Upper lobe of right lung (tissue), 1 donor: ENCODE data around the gene GJA5. TPM values are rescaled to one million over a fixed set of nuclear protein-coding genes. Genes with fewer than 3 reads are reported as not detected.

Experiments
- ATAC-seq: fragments of 200-7000 bp; cut with Tn5 transposase; one replicate; pipeline ENCODE4 v1.9.1; 2020; ENCODE audit warnings: mild to moderate bottlenecking, moderate library complexity
- DNase-seq: peaks from one replicate; pipeline ENCODE4 v3.0.0-alpha.2; 2020
- H3K27ac ChIP-seq: fragments of 200-600 bp; one replicate; pipeline ENCODE4 v1.8.0; 2022
- H3K27me3 ChIP-seq: fragments of 200-600 bp; one replicate; pipeline ENCODE4 v1.8.0; 2022; ENCODE audit warnings: mild to moderate bottlenecking
- H3K36me3 ChIP-seq: fragments of 200-600 bp; one replicate; pipeline ENCODE4 v1.8.0; 2022
- H3K4me1 ChIP-seq: fragments of 200-600 bp; one replicate; pipeline ENCODE4 v1.8.0; 2022
- H3K4me3 ChIP-seq: fragments of 200-600 bp; one replicate; pipeline ENCODE4 v1.8.0; 2022; ENCODE audit warnings: mild to moderate bottlenecking
- H3K9me3 ChIP-seq: fragments of 200-600 bp; one replicate; pipeline ENCODE4 v1.8.0; 2022
- CTCF ChIP-seq: fragments of 200-600 bp; IDR thresholded peaks from one replicate; pipeline ENCODE4 v1.8.0; 2022; ENCODE audit warnings: antibody characterized with exemption
- intact Hi-C: fragments of 100-400 bp; cut with DNase I; formaldehyde crosslinking; loops from one replicate; pipeline ENCODE4 v1.11.0; 2022
- total RNA-seq: library from RNA; stranded (reverse); fragmentation: NEBNext Ultra II Directional; extraction: Animal tissue kit (Norgen Biotek cat#: 25700); gene quantifications from one replicate; pipeline ENCODE4 v1.2.1, GENCODE V29; 2021
- donor health status: DM: no; HTN: yes; CAD: no; lungs with severe emphysema.

Gene GJA5
- total RNA-seq, 1 donor from 2014 or later = 62.2 TPM

- Histone ChIP-seq H3K36me3 (no peaks in the 10 kb centered on the region), H3K27me3 (peaks cover 8% of the 10 kb centered on the region), H3K4me3 (no peak overlapping the region), H3K27ac (no peak overlapping the region), H3K9me3 (no peaks in the 10 kb centered on the region), H3K4me1 (no peaks in the 10 kb centered on the region)
- no peak for ATAC-seq
- intact Hi-C loops = no loop called here
- no peak for DNase-seq
- no peak for TF ChIP-seq CTCF
These were observed 47.8 kb downstream of the GJA5 start for GRCh38 chr1:147712605-147713004.

Other genes with a start within 250 kb of the GJA5 start
- gene BCL9, start 219.1 kb downstream of the GJA5 start, total RNA-seq = 13.7 TPM
- gene ACP6, start 90.1 kb downstream of the GJA5 start, total RNA-seq = 15.8 TPM
- gene GJA8, start 142.2 kb upstream of the GJA5 start, total RNA-seq = not detected
- 10.0 TPM for gene GPR89B, start 167.8 kb upstream of the GJA5 start, total RNA-seq